ENCODE data around the gene PRKCG.
A peak's percentile ranks its signal among the peaks of the same experiment; 100 is the strongest.

The PRKCG gene

DNA sequence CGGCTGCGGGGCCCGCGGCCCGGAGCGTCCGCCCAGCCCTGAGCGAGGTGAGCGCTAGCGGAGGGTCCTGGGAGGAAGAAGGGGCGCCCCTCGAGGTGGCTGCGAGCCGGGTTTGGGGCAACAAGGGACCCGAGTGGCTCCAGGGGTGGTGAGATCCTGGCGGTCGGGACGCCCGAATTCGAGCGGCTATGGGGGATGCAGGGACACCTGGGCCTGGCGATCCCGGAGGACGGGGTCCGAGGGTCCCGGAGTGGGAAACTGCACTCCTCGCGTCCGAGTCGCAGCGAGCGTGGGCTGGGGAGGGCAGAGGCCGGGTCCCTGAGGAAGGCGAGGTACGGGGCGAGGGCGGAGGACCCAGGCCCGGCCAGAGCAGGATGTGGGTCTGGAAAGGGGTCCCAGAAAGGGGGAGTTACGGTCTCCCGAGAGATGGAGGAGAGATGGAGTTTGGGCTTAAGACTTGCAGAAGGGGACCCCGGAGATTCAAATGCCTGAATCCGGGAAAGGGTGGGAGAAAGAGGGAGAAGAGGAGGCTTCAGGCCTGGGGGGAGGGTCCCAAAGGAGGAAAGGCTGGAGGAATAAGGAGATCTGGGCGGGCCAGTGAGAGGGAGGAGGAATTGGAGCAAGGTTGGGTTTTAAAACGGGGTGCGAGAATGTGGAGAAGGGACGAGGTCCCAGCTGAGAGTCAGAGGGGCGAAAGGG lies 27.6 kb downstream of the PRKCG start:
- Histone ChIP-seq H3K4me1 (ENCODE audit: control insufficient read depth, insufficient read depth, low read length) (peaks cover 16% of the 10 kb centered on the region; the same call in 1 of the 2 replicates), H3K9ac (ENCODE audit: low read depth, low read length) (no peak overlapping the region), H3K9me3 (ENCODE audit: control insufficient read depth, insufficient read depth, low read length) (no peaks in the 10 kb centered on the region), H3K36me3 (ENCODE audit: control insufficient read depth, insufficient read depth, low read length) (no peaks in the 10 kb centered on the region; the same call in 1 of the 2 replicates), H3K4me3 (ENCODE audit: low read depth, low read length) (peak overlapping the region; percentile 73), H3K27ac (ENCODE audit: low read depth, low read length) (no peak overlapping the region), H3K27me3 (ENCODE audit: control insufficient read depth, insufficient read depth, low read length) (peaks cover 68% of the 10 kb centered on the region)

DNA sequence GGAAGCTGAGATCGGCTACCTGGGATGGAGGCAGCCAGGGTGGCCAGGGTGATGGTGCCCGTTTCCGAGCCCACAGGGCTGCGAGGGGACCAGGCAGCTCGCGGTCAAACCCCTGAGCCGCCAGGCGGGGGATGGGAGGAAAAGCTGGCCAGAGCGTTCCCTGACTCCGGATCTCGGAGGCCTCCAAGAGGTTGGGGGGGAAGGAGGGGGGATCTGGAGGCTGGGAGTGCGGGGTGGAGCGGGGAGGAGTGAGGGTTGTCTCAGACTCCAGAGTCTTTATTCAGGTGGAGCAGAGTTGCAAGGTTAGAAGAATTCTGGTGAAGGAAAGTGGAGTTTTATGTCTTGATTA lies 28.1 kb downstream of the PRKCG start:
- H3K27me3 ChIP-seq (ENCODE audit: control insufficient read depth, insufficient read depth, low read length) = peaks cover 62% of the 10 kb centered on the region
- H3K9me3 ChIP-seq (ENCODE audit: control insufficient read depth, insufficient read depth, low read length) = no peaks in the 10 kb centered on the region
- peak overlapping the region; percentile 73 for H3K4me3 ChIP-seq (ENCODE audit: low read depth, low read length)
- H3K4me1 ChIP-seq (ENCODE audit: control insufficient read depth, insufficient read depth, low read length) = peaks cover 14% of the 10 kb centered on the region; the same call in 1 of the 2 replicates
- no peak overlapping the region for H3K27ac ChIP-seq (ENCODE audit: low read depth, low read length)
- no peaks in the 10 kb centered on the region; the same call in 1 of the 2 replicates for H3K36me3 ChIP-seq (ENCODE audit: control insufficient read depth, insufficient read depth, low read length)
- no peak overlapping the region for H3K9ac ChIP-seq (ENCODE audit: low read depth, low read length)

DNA sequence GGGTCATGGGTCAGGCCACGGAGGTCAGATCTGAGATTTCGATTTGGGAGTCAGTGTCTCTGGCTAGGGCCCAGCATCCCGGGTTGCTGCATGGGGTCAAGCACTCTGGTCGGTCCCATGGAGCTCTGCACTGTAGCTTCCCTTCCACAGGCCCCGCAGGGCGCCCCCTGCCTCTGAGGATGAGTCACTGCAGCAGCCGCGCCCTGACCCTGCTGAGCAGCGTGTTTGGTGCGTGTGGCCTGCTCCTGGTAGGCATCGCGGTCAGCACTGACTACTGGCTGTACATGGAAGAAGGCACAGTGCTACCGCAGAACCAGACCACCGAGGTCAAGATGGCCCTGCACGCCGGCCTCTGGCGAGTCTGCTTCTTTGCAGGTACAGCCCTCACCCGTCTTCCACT lies 30.7 kb downstream of the PRKCG start:
- peaks cover 42% of the 10 kb centered on the region for H3K27me3 ChIP-seq (ENCODE audit: control insufficient read depth, insufficient read depth, low read length)
- no peaks in the 10 kb centered on the region for H3K9me3 ChIP-seq (ENCODE audit: control insufficient read depth, insufficient read depth, low read length)
- peaks cover 16% of the 10 kb centered on the region for H3K36me3 ChIP-seq (ENCODE audit: control insufficient read depth, insufficient read depth, low read length)
- H3K4me3 ChIP-seq (ENCODE audit: low read depth, low read length) = no peak overlapping the region
- no peak overlapping the region for H3K27ac ChIP-seq (ENCODE audit: low read depth, low read length)
- H3K9ac ChIP-seq (ENCODE audit: low read depth, low read length) = no peak overlapping the region
- H3K4me1 ChIP-seq (ENCODE audit: control insufficient read depth, insufficient read depth, low read length) = peaks cover 8% of the 10 kb centered on the region; the same call in 1 of the 2 replicates

DNA sequence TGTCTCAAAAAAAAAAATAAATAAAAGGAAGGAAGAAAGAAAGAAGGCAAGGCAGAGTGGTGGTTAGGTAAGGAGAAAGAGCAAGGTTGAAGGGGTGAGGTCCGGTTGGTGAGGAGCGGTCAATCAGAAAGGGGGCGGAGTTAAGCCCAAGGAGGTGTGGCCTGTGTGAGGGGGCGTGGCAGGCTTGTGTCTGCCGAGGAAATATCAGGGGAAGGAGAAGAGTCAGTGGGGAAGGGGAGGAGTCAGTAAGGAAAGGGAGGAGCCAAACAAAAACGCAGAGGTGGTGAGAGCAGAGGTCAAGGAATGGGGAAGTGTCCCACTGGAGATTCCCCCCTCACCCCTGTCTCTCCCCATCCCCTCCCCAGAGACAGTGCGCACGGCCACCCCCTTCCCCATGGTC lies 33.0 kb downstream of the PRKCG start:
- H3K9me3 ChIP-seq (ENCODE audit: control insufficient read depth, insufficient read depth, low read length) = no peaks in the 10 kb centered on the region
- H3K4me3 ChIP-seq (ENCODE audit: low read depth, low read length) = no peak overlapping the region
- no peak overlapping the region for H3K27ac ChIP-seq (ENCODE audit: low read depth, low read length)
- peaks cover 22% of the 10 kb centered on the region for H3K27me3 ChIP-seq (ENCODE audit: control insufficient read depth, insufficient read depth, low read length)
- no peak overlapping the region for H3K9ac ChIP-seq (ENCODE audit: low read depth, low read length)
- H3K36me3 ChIP-seq (ENCODE audit: control insufficient read depth, insufficient read depth, low read length) = peaks cover 26% of the 10 kb centered on the region
- H3K4me1 ChIP-seq (ENCODE audit: control insufficient read depth, insufficient read depth, low read length) = no peaks in the 10 kb centered on the region

DNA sequence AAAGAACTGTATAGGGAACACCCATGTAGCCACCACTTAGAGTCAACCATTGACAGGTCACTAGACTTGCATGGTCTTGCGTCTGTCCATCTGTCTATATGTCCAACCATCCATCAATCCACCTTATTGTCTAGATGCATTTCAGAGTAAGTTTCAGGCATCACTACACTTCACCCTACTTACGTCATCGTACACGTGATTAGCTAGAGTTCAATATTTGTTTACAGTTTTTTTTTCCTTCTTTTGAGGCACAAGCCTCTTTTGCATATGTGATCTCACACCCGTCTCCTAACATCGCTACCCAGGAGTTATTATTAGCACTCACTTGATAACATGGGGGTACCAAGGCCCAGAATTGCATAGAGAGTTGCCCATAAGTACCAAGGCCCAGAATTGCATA lies 34.0 kb downstream of the PRKCG start:
- Histone ChIP-seq H3K9ac (ENCODE audit: low read depth, low read length) (no peak overlapping the region), H3K9me3 (ENCODE audit: control insufficient read depth, insufficient read depth, low read length) (no peaks in the 10 kb centered on the region), H3K27ac (ENCODE audit: low read depth, low read length) (no peak overlapping the region), H3K4me1 (ENCODE audit: control insufficient read depth, insufficient read depth, low read length) (no peaks in the 10 kb centered on the region), H3K36me3 (ENCODE audit: control insufficient read depth, insufficient read depth, low read length) (peaks cover 26% of the 10 kb centered on the region), H3K27me3 (ENCODE audit: control insufficient read depth, insufficient read depth, low read length) (peaks cover 12% of the 10 kb centered on the region), H3K4me3 (ENCODE audit: low read depth, low read length) (no peak overlapping the region)

DNA sequence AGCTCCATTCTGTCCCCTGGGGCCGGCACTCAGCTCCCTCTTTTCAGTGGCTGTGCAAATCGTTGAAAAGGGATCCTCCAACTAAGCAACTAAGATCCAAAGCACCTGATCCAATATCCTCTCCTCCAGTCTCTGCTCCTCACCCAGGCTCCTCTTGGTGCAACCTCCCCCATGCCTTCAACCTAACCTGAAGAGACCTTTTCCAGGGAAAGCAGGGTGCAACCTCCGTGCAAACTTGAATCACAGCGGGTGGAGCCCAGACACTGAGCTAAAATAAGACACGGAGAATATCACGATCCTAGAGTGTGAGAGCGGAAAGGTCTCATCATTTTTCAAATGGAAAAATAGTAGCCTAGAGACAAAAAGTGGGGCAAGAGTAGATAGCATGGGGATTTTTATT lies 35.4 kb downstream of the PRKCG start:
- H3K36me3 ChIP-seq (ENCODE audit: control insufficient read depth, insufficient read depth, low read length) = peaks cover 26% of the 10 kb centered on the region
- no peaks in the 10 kb centered on the region for H3K27me3 ChIP-seq (ENCODE audit: control insufficient read depth, insufficient read depth, low read length)
- H3K4me1 ChIP-seq (ENCODE audit: control insufficient read depth, insufficient read depth, low read length) = no peaks in the 10 kb centered on the region
- H3K9me3 ChIP-seq (ENCODE audit: control insufficient read depth, insufficient read depth, low read length) = no peaks in the 10 kb centered on the region
- no peak overlapping the region for H3K27ac ChIP-seq (ENCODE audit: low read depth, low read length)
- H3K9ac ChIP-seq (ENCODE audit: low read depth, low read length) = no peak overlapping the region
- no peak overlapping the region for H3K4me3 ChIP-seq (ENCODE audit: low read depth, low read length)

DNA sequence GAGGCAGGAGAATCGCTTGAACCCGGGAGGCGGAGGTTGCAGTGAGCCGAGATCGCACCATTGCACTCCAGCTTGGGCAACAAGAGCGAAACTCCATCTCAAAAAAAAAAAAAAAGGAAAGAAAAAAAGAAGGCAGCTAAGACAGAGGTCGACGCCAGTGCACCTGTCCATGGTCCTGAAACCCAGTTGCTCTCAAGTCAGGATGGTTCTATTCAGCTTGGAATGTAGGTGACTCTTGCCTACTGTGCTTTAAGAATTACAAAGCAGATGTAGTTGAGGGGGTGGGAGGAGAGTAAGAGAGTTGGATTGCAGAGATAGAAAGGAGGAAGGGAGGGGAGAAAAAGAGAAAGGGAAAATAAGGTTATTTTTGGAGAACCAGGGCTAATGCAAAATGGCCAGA lies 45.7 kb downstream of the PRKCG start:
- Histone ChIP-seq H3K27me3 (ENCODE audit: control insufficient read depth, insufficient read depth, low read length) (no peaks in the 10 kb centered on the region), H3K36me3 (ENCODE audit: control insufficient read depth, insufficient read depth, low read length) (peaks cover 5% of the 10 kb centered on the region), H3K9ac (ENCODE audit: low read depth, low read length) (no peak overlapping the region), H3K9me3 (ENCODE audit: control insufficient read depth, insufficient read depth, low read length) (no peaks in the 10 kb centered on the region), H3K27ac (ENCODE audit: low read depth, low read length) (no peak overlapping the region), H3K4me3 (ENCODE audit: low read depth, low read length) (0 out of 2 replicates have a peak overlapping the region, but pooled peaks have one; percentile 23), H3K4me1 (ENCODE audit: control insufficient read depth, insufficient read depth, low read length) (peaks cover 3% of the 10 kb centered on the region; the same call in 1 of the 2 replicates)

DNA sequence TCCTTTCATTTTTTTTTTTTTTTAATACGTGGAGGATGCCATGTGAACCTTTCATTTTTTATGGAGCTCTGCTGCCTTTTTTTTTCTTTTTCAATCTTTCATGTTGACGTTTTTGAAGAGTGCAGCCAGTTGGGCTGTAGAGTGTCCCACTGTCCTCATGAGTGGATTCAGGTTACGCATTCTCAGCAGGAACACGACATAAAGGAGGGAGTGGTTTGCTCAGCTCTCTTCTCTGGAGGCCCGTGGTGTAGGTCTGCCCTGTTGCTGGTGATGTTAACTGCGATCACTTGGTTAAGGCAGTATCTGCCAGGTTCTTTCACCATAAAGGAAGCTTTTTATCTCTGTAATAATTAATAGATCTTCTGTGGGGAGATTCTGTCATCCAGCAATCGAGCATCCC lies 54.0 kb downstream of the PRKCG start:
- 0 out of 2 replicates have a peak, but pooled peaks cover 3% of the 10 kb centered on the region for H3K4me1 ChIP-seq (ENCODE audit: control insufficient read depth, insufficient read depth, low read length)
- H3K27ac ChIP-seq (ENCODE audit: low read depth, low read length) = no peak overlapping the region
- H3K9me3 ChIP-seq (ENCODE audit: control insufficient read depth, insufficient read depth, low read length) = no peaks in the 10 kb centered on the region
- H3K27me3 ChIP-seq (ENCODE audit: control insufficient read depth, insufficient read depth, low read length) = peaks cover under 1% of the 10 kb centered on the region; the same call in 1 of the 2 replicates
- H3K36me3 ChIP-seq (ENCODE audit: control insufficient read depth, insufficient read depth, low read length) = peaks cover 4% of the 10 kb centered on the region; the same call in 1 of the 2 replicates
- H3K4me3 ChIP-seq (ENCODE audit: low read depth, low read length) = no peak overlapping the region
- H3K9ac ChIP-seq (ENCODE audit: low read depth, low read length) = no peak overlapping the region

DNA sequence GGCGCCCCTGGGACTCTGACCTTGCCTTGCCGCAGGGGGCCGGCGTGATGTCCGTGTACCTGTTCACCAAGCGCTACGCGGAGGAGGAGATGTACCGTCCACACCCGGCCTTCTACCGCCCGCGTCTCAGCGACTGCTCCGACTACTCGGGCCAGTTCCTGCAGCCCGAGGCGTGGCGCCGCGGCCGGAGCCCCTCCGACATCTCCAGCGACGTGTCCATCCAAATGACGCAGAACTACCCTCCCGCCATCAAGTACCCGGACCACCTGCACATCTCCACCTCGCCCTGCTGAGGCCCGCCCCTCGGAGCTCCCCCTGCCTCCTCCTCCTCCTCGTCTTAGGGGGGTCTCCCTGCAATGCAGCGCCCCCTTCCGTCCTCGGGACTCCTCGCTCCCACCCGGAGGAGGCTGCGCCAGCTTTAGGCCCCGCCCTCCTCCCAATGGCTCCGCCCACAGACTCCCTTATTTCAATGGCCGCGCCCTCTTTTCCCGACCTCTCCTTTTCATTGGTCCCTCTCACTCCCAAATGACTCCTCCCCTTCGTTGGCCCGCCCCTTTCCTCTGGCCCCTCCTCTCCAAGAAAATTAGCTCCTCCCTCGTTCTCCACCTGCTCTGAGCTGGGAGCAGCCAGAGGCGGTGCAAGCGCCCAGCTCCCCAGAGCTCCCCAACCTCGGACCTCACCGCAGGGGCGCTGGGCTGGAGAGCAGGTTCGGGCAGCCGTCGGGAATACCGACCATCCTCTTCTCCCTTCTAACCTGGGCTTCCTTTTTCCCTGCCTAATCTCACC lies 60.2 kb downstream of the PRKCG start:
- Histone ChIP-seq H3K9ac (ENCODE audit: low read depth, low read length) (peak overlapping the region; percentile 65), H3K9me3 (ENCODE audit: control insufficient read depth, insufficient read depth, low read length) (no peaks in the 10 kb centered on the region), H3K4me3 (ENCODE audit: low read depth, low read length) (peak overlapping the region; percentile 83), H3K27ac (ENCODE audit: low read depth, low read length) (no peak overlapping the region), H3K27me3 (ENCODE audit: control insufficient read depth, insufficient read depth, low read length) (peaks cover 10% of the 10 kb centered on the region; the same call in 1 of the 2 replicates), H3K4me1 (ENCODE audit: control insufficient read depth, insufficient read depth, low read length) (peaks cover 9% of the 10 kb centered on the region), H3K36me3 (ENCODE audit: control insufficient read depth, insufficient read depth, low read length) (no peaks in the 10 kb centered on the region)

DNA sequence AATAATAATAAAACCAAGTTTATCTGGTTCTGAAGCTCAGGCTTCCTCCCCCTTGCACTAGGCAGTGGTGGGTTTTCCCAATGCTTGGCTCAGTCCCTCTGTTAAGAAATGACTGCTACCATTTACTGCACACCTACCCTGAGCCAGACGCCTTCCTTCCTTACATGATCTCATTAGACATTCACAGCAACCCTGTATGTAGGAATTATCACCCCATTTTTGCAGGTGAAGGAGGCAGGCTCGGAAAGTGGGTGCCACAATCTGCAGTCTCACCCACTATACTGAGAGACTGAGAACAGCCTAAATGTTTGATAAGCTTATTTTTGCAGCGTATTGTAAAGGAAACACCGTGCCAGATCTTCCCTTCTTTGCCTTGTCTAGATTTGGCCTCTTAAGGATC lies 62.4 kb downstream of the PRKCG start:
- H3K27me3 ChIP-seq (ENCODE audit: control insufficient read depth, insufficient read depth, low read length) = peaks cover 10% of the 10 kb centered on the region; the same call in 1 of the 2 replicates
- H3K27ac ChIP-seq (ENCODE audit: low read depth, low read length) = no peak overlapping the region
- H3K9me3 ChIP-seq (ENCODE audit: control insufficient read depth, insufficient read depth, low read length) = no peaks in the 10 kb centered on the region
- H3K4me1 ChIP-seq (ENCODE audit: control insufficient read depth, insufficient read depth, low read length) = peaks cover 9% of the 10 kb centered on the region
- H3K36me3 ChIP-seq (ENCODE audit: control insufficient read depth, insufficient read depth, low read length) = no peaks in the 10 kb centered on the region
- H3K4me3 ChIP-seq (ENCODE audit: low read depth, low read length) = no peak overlapping the region
- H3K9ac ChIP-seq (ENCODE audit: low read depth, low read length) = no peak overlapping the region

DNA sequence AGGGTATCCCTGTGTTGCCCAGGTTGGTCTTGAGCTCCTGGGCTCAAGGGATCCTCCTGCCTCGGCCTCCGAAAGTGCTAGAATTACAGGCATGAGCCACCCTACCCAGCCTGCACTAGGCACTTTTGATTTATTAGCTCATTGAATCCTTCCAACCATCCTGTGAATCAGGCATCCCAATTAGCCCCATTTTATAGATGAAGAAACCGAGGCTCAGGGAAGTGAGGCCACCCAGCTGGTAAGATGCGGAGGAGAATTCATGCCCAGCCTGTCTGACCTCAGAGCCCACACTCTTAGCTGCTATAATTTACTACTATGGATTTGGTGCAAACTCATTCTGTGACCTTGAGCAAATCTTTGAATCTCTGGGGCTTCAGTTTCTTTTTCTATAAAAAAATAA lies 62.9 kb downstream of the PRKCG start:
- H3K4me1 ChIP-seq (ENCODE audit: control insufficient read depth, insufficient read depth, low read length) = peaks cover 9% of the 10 kb centered on the region
- H3K4me3 ChIP-seq (ENCODE audit: low read depth, low read length) = 0 out of 2 replicates have a peak overlapping the region, but pooled peaks have one; percentile 39
- H3K36me3 ChIP-seq (ENCODE audit: control insufficient read depth, insufficient read depth, low read length) = no peaks in the 10 kb centered on the region
- H3K27ac ChIP-seq (ENCODE audit: low read depth, low read length) = no peak overlapping the region
- no peaks in the 10 kb centered on the region for H3K9me3 ChIP-seq (ENCODE audit: control insufficient read depth, insufficient read depth, low read length)
- H3K9ac ChIP-seq (ENCODE audit: low read depth, low read length) = no peak overlapping the region
- peaks cover 10% of the 10 kb centered on the region; the same call in 1 of the 2 replicates for H3K27me3 ChIP-seq (ENCODE audit: control insufficient read depth, insufficient read depth, low read length)
